Keratinocyte (primary cell): ENCODE data around the gene AGPAT3.

Experiments used
- EZH2 ChIP-seq: IDR thresholded peaks from one replicate; pipeline ENCODE4 v1.6.1; 2012; ENCODE audit warnings: inconsistent platforms, mild to moderate bottlenecking, low read length, moderate library complexity
- TF ChIP-seq, protein P1 (sequence below), 3 experiments: IDR thresholded peaks in 1 of 3; conservative IDR thresholded peaks in 1 of 3; optimal IDR thresholded peaks in 1 of 3; 2 replicates in 2 of 3; 3 replicates in 1 of 3; pipeline versions ENCODE3 to v1.5.1; 2011; ENCODE audit warnings: low read length in 3 of 3, mild to moderate bottlenecking in 3 of 3, moderate library complexity in 2 of 3, control low read depth in 1 of 3, inconsistent platforms in 1 of 3; ENCODE audit not compliant: insufficient read depth in 2 of 3; ENCODE audit errors: extremely low read depth in 1 of 3

DNA sequence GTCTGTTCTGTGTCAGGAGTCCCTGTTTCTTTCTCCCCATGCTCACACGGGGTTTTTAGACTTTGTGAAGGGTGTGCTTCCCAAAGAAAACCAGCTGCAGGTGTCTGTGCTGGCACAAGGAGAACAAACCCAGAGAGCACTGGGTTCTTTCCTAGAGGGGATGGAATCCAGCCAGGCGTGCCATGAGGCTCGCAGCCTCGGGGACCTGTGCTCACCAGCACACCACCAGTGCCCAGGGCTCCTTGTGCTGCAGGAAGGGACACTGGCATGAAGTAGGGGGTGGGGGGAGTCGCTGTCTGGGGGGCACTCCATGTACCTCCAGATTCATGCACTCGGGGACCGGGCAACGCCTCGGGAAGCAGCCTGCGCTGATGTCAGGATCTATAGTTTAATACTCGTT, 57.9 kb downstream of the AGPAT3 start:
- TF ChIP-seq EZH2 = no peak
- TF ChIP-seq, protein P1, sequence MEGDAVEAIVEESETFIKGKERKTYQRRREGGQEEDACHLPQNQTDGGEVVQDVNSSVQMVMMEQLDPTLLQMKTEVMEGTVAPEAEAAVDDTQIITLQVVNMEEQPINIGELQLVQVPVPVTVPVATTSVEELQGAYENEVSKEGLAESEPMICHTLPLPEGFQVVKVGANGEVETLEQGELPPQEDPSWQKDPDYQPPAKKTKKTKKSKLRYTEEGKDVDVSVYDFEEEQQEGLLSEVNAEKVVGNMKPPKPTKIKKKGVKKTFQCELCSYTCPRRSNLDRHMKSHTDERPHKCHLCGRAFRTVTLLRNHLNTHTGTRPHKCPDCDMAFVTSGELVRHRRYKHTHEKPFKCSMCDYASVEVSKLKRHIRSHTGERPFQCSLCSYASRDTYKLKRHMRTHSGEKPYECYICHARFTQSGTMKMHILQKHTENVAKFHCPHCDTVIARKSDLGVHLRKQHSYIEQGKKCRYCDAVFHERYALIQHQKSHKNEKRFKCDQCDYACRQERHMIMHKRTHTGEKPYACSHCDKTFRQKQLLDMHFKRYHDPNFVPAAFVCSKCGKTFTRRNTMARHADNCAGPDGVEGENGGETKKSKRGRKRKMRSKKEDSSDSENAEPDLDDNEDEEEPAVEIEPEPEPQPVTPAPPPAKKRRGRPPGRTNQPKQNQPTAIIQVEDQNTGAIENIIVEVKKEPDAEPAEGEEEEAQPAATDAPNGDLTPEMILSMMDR (optimal IDR thresholded peaks at IDR 0.05 in 1 of 3, IDR thresholded peaks at IDR 0.05 in 1 of 3, conservative IDR thresholded peaks at IDR 0.05 in 1 of 3; ENCODE audit: extremely low read depth in 1 of 3, insufficient read depth in 2 of 3, low read length in 3 of 3) = no peak
